ENCODE measurements around the gene DLK2.
"Not testable (repeated sequence)": the region's sequence is repeated elsewhere in the genome, so short reads cannot be mapped to it uniquely, and the experiment has no call there.

DLK2 gene

DNA sequence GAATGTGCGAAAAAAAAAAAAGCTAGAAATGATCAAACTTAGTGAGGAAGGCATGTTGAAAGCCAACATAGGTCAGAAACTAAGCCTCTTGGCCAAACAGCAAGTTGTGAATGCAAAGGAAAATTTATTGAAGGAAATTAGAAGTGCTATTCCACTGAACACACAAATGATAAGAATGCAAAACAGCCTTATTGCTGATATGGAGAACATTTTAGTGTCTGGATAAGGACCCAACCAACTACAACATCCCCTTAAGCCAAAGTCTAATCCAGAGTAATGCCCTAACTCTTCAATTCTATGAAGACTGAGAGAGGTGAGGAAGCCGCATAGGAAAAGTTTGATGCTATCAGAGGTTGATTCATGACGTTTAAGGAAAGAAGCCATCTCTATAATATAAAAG is 33.5 kb downstream of the DLK2 start:
- no peak for DNase-seq

- DNase-seq: no peak
Measured at GRCh38 chr6:43420012-43420709, 35.2 kb downstream of the DLK2 start.

GRCh38 chr6:43416935-43417334 is 38.4 kb downstream of the DLK2 start:
- no peak for DNase-seq

GRCh38 chr6:43415275-43415674 is 40.1 kb downstream of the DLK2 start:
- DNase-seq: not testable (repeated sequence)

DNA sequence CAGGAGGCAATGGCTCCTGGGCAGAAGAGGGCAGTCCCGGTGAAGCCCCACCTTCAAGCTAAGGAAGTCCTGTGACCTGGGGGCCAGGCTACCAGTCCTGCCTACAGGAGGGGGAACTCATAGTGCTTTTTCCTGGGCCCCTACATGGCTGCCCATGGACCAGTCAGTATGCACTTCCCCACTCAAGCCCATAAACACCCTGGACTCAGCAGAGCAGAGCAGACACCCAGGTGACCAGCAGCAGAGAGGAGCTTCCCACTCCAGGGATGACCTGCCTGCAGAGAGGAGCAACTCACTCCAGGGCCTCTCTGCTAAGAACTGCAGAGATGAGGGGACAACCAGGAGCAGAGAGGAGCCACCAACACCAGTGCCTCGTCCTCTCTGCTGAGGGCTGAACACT is 42.3 kb downstream of the DLK2 start:
- DNase-seq: no peak

DNA sequence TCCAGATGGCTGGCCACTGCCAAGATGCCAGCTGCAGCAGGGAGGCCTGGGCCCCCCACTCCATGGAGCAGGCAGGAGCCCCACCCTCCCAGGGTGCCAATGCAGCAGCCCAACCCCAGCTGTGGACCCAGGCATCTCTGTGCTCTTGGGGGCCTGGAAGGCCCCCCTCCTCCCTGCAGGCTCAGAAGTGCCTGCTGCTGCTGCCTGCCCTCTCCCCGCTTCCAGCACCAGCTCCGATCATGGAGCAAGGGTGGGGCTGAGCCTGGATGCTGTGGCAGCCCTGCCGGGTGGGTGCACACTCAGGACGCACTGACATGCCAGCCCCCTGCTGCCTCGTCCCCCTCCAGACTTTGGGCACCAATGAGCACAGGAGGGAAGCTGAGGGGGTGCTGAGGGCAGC is 42.8 kb downstream of the DLK2 start:
- DNase-seq: no peak

DNA sequence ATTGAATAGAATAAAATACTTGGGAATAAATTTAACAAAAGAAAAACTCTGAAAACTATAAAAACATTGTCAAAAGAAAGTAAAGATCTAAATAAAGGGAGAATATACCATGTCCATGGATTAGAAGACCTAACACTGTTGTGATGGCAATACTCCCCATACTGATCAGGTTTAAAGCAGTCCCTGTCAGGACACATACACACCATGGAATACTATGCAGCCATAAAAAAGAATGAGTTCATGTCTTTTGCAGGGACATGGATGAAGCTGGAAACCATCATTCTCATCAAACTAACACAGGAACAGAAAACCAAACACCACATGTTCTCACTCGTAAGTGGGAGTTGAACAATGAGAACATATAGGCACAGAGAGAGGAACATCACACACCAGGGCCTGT is 44.6 kb downstream of the DLK2 start:
- not testable (repeated sequence) for DNase-seq

DNA sequence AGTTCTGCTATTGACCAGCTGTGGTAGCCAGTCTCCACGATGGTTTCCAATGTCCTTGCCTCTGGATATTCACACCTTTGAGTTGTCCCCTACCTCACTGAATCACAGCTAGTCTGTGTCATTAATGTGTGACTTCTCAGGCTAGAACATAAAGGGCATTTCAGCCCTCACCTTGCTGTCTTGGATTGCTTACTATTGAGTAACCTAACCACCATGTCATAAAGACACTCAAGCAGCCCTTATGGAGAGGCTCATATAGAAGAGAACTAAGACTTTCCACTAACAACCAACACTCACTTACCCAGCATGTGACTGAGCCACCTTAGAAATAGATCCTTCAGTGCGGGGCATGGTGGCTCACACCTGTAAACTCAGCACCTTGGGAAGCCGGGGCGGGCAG is 47.1 kb downstream of the DLK2 start:
- DNase-seq: no peak

GRCh38 chr6:43407296-43407695 is 48.1 kb downstream of the DLK2 start:
- DNase-seq: no peak

DNA sequence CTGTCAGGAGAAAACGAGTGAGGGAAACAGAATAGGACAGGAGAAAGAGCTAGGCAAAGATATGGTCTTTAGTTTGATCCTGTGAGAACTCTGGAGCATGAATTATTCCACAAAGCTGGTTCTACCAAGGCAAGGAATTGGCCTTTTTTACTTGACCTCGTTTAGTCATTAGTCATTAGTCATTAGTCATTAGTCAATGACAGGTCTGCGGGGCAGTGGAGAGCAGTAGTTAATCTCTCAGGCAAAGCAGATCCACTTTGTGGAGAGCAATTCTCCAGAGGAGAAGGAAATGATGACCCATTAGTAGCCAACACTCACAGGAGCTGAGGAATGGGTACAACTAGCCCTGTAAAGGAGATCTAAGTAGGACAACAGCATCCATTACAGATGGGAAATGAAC is 50.0 kb downstream of the DLK2 start:
- DNase-seq: no peak

DNA sequence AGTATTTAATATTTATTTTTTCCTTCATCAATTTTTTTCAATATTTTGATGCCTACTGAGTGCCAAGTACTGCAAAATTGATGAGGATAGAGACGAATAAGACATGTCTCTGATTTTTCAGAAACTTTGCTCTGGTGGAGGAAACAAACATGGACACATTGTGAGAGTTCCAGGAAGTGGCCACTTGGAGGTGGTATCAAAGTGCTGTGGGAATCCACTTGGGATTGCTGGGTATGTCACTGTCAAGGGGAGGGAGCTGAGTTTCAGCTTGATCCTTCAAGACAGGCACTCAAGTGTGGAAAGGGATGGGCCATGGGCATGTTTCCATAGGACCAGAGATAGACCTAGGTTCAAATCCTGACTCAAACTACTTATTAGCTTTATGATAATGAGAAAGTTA is 52.5 kb downstream of the DLK2 start:
- no peak for DNase-seq

DNA sequence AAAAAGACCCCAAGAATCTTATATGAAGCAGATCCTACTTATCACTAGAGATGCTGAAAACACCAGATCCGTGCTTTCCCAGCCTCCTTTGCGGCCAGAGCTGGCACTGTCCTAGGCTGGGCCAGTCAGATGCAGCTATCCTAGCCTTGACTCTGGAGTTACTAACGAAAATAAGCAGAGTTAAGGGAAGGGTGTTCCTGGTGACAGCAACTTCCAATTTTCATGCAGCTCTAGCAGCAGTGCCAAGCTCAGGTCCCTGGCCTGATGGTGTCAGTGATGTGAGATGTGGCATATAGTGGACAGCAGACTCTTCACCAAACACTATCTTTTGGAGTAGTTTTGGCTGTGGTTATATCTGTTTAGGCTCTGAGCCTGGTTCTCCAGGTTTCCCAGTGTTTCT is 53.6 kb downstream of the DLK2 start:
- no peak for DNase-seq
